SK-N-SH treated with all-trans-retinoic acid at 6 μM for 48 hours (cell line): Measurements from ENCODE around the gene PASD1.
"Not testable (repeated sequence)": the region's sequence is repeated elsewhere in the genome, so short reads cannot be mapped to it uniquely, and the experiment has no call there.

Experiments used
- ATAC-seq: fragments of 200-7000 bp; cut with Tn5 transposase; 3 replicates; pipeline ENCODE4 v1.9.1; 2020; ENCODE audit warnings: mild to moderate bottlenecking, moderate library complexity
- ARNTL ChIP-seq: fragments of 450-650 bp; formaldehyde crosslinking; IDR thresholded peaks from 2 replicates; pipeline ENCODE4 v1.5.0; 2020; ENCODE audit warnings: low read depth, mild to moderate bottlenecking, moderate library complexity, borderline replicate concordance
- BACH2 ChIP-seq: fragments of 250-450 bp; sonication (Bioruptor Pico); IDR thresholded peaks from 2 replicates; pipeline ENCODE4 v1.9.0; 2021; ENCODE audit warnings: mild to moderate bottlenecking, borderline replicate concordance
- CSDC2 ChIP-seq: fragments of 250-450 bp; sonication (Bioruptor Pico); IDR thresholded peaks from 2 replicates; pipeline ENCODE4 v1.5.0; 2020; ENCODE audit warnings: mild to moderate bottlenecking, moderate library complexity
- ESRRG ChIP-seq: fragments of 250-450 bp; sonication (Bioruptor Pico); IDR thresholded peaks from 2 replicates; pipeline ENCODE4 v1.6.1; 2021; ENCODE audit warnings: mild to moderate bottlenecking
- GLIS3 ChIP-seq: fragments of 250-450 bp; sonication (Bioruptor Pico); IDR thresholded peaks from 2 replicates; pipeline ENCODE4 v1.5.0; 2020; ENCODE audit warnings: mild to moderate bottlenecking, moderate library complexity
- ISL1 ChIP-seq: fragments of 250-450 bp; sonication (Bioruptor Pico); IDR thresholded peaks from 2 replicates; pipeline ENCODE4 v2.1.2; 2022; ENCODE audit warnings: mild to moderate bottlenecking, moderate library complexity
- OSR1 ChIP-seq: fragments of 250-450 bp; sonication (Bioruptor Pico); IDR thresholded peaks from 2 replicates; pipeline ENCODE4 v1.8.0; 2022; ENCODE audit warnings: moderate library complexity, mild to moderate bottlenecking, inconsistent platforms
- PPARA ChIP-seq: fragments of 250-450 bp; sonication (Bioruptor Pico); IDR thresholded peaks from 2 replicates; pipeline ENCODE4 v1.5.0; 2020; ENCODE audit warnings: mild to moderate bottlenecking, borderline replicate concordance
- RARB ChIP-seq: fragments of 250-450 bp; sonication (Bioruptor Pico); IDR thresholded peaks from 2 replicates; pipeline ENCODE4 v1.8.0; 2021; ENCODE audit warnings: mild to moderate bottlenecking, moderate library complexity
- TCF4 ChIP-seq: fragments of 250-450 bp; sonication (Bioruptor Pico); IDR thresholded peaks from 2 replicates; pipeline ENCODE4 v1.8.0; 2021; ENCODE audit warnings: mild to moderate bottlenecking, moderate library complexity, borderline replicate concordance
- TOX ChIP-seq: fragments of 250-450 bp; sonication (Bioruptor Pico); IDR thresholded peaks from 2 replicates; pipeline ENCODE4 v1.8.0; 2021; ENCODE audit warnings: mild to moderate bottlenecking, moderate library complexity, borderline replicate concordance
- ZC3H10 ChIP-seq: fragments of 250-450 bp; sonication (Bioruptor Pico); IDR thresholded peaks from 2 replicates; pipeline ENCODE4 v1.5.1; 2021; ENCODE audit warnings: mild to moderate bottlenecking, moderate library complexity
- ZFP3 ChIP-seq: fragments of 250-450 bp; sonication (Bioruptor Pico); IDR thresholded peaks from 2 replicates; pipeline ENCODE4 v1.5.0; 2020; ENCODE audit warnings: mild to moderate bottlenecking, moderate library complexity
- ZFP30 ChIP-seq: fragments of 450-650 bp; formaldehyde crosslinking; IDR thresholded peaks from 2 replicates; pipeline ENCODE4 v1.5.0; 2022; ENCODE audit warnings: mild to moderate bottlenecking, moderate library complexity
- ZNF565 ChIP-seq: fragments of 450-650 bp; formaldehyde crosslinking; conservative IDR thresholded peaks from 2 replicates; pipeline ENCODE4 v1.5.0; 2020; ENCODE audit warnings: low read depth, mild to moderate bottlenecking, moderate library complexity
- ZNF70 ChIP-seq: fragments of 450-650 bp; formaldehyde crosslinking; IDR thresholded peaks from 2 replicates; pipeline ENCODE4 v1.5.0; 2020; ENCODE audit warnings: mild to moderate bottlenecking, moderate library complexity
- ZNF8 ChIP-seq: fragments of 450-650 bp; formaldehyde crosslinking; IDR thresholded peaks from 2 replicates; pipeline ENCODE4 v1.5.0; 2020; ENCODE audit warnings: mild to moderate bottlenecking, moderate library complexity
- TF ChIP-seq, protein P1 (sequence below): fragments of 250-450 bp; sonication (Bioruptor Pico); IDR thresholded peaks from 2 replicates; pipeline ENCODE4 v1.5.1; 2021; ENCODE audit warnings: mild to moderate bottlenecking, moderate library complexity
- TF ChIP-seq, protein P2 (sequence below): fragments of 250-450 bp; sonication (Bioruptor Pico); IDR thresholded peaks from 2 replicates; pipeline ENCODE4 v1.8.0; 2020; ENCODE audit warnings: mild to moderate bottlenecking, moderate library complexity, borderline replicate concordance
- TF ChIP-seq, protein P3 (sequence below): fragments of 250-450 bp; sonication (Bioruptor Pico); IDR thresholded peaks from 2 replicates; pipeline ENCODE4 v1.5.0; 2020; ENCODE audit warnings: mild to moderate bottlenecking, moderate library complexity
- TF ChIP-seq, protein P4 (sequence below): fragments of 250-450 bp; sonication (Bioruptor Pico); IDR thresholded peaks from 2 replicates; pipeline ENCODE4 v1.8.0; 2021; ENCODE audit warnings: low read depth, mild to moderate bottlenecking, moderate library complexity, borderline replicate concordance
- TF ChIP-seq, protein P5 (sequence below): fragments of 250-450 bp; sonication (Bioruptor Pico); IDR thresholded peaks from 2 replicates; pipeline ENCODE4 v1.5.1; 2020; ENCODE audit warnings: low read depth, mild to moderate bottlenecking, moderate library complexity

PASD1 gene

DNA sequence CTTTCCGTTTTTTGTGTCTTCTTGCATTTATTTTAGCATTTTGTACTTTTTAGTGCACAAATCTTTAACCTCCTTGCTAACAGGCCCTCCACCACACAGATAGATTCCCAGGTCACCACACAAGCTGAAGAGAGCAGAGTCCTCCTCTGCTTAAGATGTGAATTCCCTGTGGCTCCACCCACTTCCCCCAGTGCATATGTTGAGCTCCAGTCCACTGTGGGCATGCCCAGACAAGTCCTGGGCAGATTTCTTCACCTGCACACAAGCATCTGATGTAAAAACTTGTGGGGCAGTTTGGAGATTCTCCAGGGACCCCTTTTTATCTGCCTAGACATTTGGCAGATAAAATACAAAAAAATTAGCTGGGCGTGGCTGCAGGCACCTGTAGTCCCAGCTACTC lies 19.8 kb upstream of the PASD1 start:
- no peak for TF ChIP-seq TOX
- TF ChIP-seq TCF4 (CRISPR knock-in tag), result no peak
- TF ChIP-seq ESRRG, result no peak
- TF ChIP-seq, protein P1, sequence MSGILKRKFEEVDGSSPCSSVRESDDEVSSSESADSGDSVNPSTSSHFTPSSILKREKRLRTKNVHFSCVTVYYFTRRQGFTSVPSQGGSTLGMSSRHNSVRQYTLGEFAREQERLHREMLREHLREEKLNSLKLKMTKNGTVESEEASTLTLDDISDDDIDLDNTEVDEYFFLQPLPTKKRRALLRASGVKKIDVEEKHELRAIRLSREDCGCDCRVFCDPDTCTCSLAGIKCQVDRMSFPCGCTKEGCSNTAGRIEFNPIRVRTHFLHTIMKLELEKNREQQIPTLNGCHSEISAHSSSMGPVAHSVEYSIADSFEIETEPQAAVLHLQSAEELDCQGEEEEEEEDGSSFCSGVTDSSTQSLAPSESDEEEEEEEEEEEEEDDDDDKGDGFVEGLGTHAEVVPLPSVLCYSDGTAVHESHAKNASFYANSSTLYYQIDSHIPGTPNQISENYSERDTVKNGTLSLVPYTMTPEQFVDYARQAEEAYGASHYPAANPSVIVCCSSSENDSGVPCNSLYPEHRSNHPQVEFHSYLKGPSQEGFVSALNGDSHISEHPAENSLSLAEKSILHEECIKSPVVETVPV, result no peak
- no peak for TF ChIP-seq PPARA (CRISPR knock-in tag)
- no peak for TF ChIP-seq GLIS3
- TF ChIP-seq ZNF8 (CRISPR knock-in tag), result no peak
- TF ChIP-seq ZFP30 (CRISPR knock-in tag), result no peak
- no peak for TF ChIP-seq ARNTL (CRISPR knock-in tag)
- TF ChIP-seq BACH2 (CRISPR knock-in tag), result no peak
- TF ChIP-seq, protein P2, sequence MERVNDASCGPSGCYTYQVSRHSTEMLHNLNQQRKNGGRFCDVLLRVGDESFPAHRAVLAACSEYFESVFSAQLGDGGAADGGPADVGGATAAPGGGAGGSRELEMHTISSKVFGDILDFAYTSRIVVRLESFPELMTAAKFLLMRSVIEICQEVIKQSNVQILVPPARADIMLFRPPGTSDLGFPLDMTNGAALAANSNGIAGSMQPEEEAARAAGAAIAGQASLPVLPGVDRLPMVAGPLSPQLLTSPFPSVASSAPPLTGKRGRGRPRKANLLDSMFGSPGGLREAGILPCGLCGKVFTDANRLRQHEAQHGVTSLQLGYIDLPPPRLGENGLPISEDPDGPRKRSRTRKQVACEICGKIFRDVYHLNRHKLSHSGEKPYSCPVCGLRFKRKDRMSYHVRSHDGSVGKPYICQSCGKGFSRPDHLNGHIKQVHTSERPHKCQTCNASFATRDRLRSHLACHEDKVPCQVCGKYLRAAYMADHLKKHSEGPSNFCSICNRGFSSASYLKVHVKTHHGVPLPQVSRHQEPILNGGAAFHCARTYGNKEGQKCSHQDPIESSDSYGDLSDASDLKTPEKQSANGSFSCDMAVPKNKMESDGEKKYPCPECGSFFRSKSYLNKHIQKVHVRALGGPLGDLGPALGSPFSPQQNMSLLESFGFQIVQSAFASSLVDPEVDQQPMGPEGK (CRISPR knock-in tag), result no peak
- TF ChIP-seq CSDC2, result no peak
- no peak for TF ChIP-seq ZC3H10 (CRISPR knock-in tag)
- no peak for TF ChIP-seq ZNF70 (CRISPR knock-in tag)
- TF ChIP-seq OSR1 (CRISPR knock-in tag), result no peak
- no peak for TF ChIP-seq RARB
- TF ChIP-seq ZFP3 (CRISPR knock-in tag), result no peak
- no peak for TF ChIP-seq ZNF565
- no peak for TF ChIP-seq ISL1
- TF ChIP-seq, protein P3, sequence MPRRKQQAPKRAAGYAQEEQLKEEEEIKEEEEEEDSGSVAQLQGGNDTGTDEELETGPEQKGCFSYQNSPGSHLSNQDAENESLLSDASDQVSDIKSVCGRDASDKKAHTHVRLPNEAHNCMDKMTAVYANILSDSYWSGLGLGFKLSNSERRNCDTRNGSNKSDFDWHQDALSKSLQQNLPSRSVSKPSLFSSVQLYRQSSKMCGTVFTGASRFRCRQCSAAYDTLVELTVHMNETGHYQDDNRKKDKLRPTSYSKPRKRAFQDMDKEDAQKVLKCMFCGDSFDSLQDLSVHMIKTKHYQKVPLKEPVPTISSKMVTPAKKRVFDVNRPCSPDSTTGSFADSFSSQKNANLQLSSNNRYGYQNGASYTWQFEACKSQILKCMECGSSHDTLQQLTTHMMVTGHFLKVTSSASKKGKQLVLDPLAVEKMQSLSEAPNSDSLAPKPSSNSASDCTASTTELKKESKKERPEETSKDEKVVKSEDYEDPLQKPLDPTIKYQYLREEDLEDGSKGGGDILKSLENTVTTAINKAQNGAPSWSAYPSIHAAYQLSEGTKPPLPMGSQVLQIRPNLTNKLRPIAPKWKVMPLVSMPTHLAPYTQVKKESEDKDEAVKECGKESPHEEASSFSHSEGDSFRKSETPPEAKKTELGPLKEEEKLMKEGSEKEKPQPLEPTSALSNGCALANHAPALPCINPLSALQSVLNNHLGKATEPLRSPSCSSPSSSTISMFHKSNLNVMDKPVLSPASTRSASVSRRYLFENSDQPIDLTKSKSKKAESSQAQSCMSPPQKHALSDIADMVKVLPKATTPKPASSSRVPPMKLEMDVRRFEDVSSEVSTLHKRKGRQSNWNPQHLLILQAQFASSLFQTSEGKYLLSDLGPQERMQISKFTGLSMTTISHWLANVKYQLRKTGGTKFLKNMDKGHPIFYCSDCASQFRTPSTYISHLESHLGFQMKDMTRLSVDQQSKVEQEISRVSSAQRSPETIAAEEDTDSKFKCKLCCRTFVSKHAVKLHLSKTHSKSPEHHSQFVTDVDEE (CRISPR knock-in tag), result no peak

DNA sequence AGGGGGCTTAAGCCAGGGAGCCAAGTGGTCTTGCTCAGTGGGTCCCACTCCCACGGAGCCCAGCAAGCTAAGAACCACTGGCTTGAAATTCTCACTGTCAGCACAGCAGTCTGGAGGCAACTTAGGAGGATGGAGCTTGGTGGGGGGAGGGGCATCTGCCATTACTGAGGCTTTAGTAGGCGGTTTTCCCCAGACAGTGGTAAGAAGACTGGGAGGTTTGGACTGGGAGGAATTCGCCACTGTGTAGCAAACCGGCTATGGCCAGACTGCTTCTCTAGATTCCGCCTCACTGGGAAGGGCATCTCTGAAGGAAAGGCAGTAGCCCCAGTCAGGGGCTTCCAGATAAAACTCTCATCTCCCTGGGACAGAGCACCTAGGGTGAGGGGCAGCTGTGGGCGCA lies 17.2 kb upstream of the PASD1 start:
- not testable (repeated sequence) for ATAC-seq

More for the DNA sequence above, 19.8 kb upstream of the PASD1 start:
- ATAC-seq, result no peak

DNA sequence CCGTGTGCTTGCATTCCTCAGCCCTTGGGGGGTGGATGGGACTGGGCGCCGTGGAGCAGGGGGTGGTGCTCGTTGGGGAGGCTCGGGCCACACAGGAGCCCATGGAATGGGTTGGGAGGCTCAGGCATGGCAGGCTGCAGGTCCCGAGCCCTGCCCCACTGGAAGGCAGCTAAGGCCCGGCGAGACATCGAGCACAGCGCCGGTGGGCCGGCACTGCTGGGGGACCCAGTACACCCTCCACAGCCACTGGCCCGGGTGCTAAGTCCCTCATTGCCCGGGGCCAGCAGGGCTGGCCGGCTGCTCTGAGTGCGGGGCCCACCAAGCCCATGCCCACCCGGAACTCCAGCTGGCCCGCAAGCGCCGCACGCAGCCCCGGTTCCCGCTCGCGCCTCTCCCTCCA lies 12.3 kb upstream of the PASD1 start:
- ATAC-seq, result not testable (repeated sequence)

DNA sequence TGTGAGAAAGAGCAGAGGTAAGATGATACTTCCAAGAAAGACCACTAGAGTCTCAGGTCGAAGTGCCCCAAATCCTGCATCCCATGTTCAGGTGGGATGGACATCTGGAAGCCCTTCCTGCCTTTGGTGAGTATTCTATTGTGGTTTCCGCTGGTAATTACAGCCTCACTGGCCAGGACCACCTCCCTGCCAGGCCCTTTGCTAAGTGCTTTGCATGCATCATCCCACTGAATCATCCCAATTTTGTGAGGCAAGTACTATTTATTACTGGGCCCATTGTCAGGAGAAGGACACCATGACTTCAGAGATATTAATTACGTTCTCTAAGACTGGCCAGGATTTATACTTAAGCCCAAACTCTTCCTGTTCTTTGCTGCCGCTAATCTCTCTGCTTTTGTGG lies 10.7 kb upstream of the PASD1 start:
- ATAC-seq, result no peak
- TF ChIP-seq, protein P1, result no peak
- no peak for TF ChIP-seq ZFP30 (CRISPR knock-in tag)
- TF ChIP-seq ZNF565, result no peak
- no peak for TF ChIP-seq OSR1 (CRISPR knock-in tag)
- no peak for TF ChIP-seq ZFP3 (CRISPR knock-in tag)
- TF ChIP-seq, protein P4, sequence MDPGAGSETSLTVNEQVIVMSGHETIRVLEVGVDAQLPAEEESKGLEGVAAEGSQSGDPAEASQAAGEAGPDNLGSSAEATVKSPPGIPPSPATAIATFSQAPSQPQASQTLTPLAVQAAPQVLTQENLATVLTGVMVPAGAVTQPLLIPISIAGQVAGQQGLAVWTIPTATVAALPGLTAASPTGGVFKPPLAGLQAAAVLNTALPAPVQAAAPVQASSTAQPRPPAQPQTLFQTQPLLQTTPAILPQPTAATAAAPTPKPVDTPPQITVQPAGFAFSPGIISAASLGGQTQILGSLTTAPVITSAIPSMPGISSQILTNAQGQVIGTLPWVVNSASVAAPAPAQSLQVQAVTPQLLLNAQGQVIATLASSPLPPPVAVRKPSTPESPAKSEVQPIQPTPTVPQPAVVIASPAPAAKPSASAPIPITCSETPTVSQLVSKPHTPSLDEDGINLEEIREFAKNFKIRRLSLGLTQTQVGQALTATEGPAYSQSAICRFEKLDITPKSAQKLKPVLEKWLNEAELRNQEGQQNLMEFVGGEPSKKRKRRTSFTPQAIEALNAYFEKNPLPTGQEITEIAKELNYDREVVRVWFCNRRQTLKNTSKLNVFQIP (CRISPR knock-in tag), result no peak
- TF ChIP-seq RARB, result no peak
- TF ChIP-seq, protein P2 (CRISPR knock-in tag), result no peak
- no peak for TF ChIP-seq ISL1
- no peak for TF ChIP-seq BACH2 (CRISPR knock-in tag)
- TF ChIP-seq, protein P5, sequence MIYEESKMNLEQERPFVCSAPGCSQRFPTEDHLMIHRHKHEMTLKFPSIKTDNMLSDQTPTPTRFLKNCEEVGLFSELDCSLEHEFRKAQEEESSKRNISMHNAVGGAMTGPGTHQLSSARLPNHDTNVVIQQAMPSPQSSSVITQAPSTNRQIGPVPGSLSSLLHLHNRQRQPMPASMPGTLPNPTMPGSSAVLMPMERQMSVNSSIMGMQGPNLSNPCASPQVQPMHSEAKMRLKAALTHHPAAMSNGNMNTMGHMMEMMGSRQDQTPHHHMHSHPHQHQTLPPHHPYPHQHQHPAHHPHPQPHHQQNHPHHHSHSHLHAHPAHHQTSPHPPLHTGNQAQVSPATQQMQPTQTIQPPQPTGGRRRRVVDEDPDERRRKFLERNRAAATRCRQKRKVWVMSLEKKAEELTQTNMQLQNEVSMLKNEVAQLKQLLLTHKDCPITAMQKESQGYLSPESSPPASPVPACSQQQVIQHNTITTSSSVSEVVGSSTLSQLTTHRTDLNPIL (CRISPR knock-in tag), result no peak
- no peak for TF ChIP-seq ARNTL (CRISPR knock-in tag)
- TF ChIP-seq TCF4 (CRISPR knock-in tag), result no peak
- TF ChIP-seq ESRRG, result no peak
- TF ChIP-seq ZNF70 (CRISPR knock-in tag), result no peak
- TF ChIP-seq ZC3H10 (CRISPR knock-in tag), result no peak
